Neural cell (in vitro differentiated cells): ENCODE data around the gene CD72. TPM values are rescaled to one million over a fixed set of nuclear protein-coding genes. Genes with fewer than 3 reads are reported as not detected.

Experiments used
- H2AFZ ChIP-seq: fragments of 200-600, 300-800 bp; sonication (generic), shearing (Covaris generic); 2 replicates; pipeline ENCODE4 v1.6.0; 2014; ENCODE audit warnings: low read depth, mild to moderate bottlenecking, antibody characterized with exemption, low read length, moderate library complexity
- H3F3A ChIP-seq: fragments of 200-600 bp; shearing (Covaris generic); 2 replicates; pipeline ENCODE4 v1.6.1; 2016; ENCODE audit warnings: mild to moderate bottlenecking, moderate library complexity, mixed read lengths, antibody characterized with exemption, low read length; ENCODE audit not compliant: insufficient read depth, poor library complexity, severe bottlenecking
- H3K27ac ChIP-seq: fragments of 200-600, 300-800 bp; sonication (generic), shearing (Covaris generic); 2 replicates; pipeline ENCODE4 v1.5.1; 2014; ENCODE audit warnings: mild to moderate bottlenecking, low read length, moderate library complexity
- H3K27me3 ChIP-seq: fragments of 300-800, 200-600 bp; sonication (generic), shearing (Covaris generic); 2 replicates; pipeline ENCODE4 v1.6.0; 2014; ENCODE audit warnings: mild to moderate bottlenecking, low read depth, low read length, moderate library complexity; ENCODE audit not compliant: insufficient read depth
- H3K36me3 ChIP-seq: fragments of 300-800, 200-600 bp; sonication (generic), shearing (Covaris generic); 2 replicates; pipeline ENCODE4 v1.5.1; 2014; ENCODE audit warnings: mild to moderate bottlenecking, antibody characterized with exemption, low read length, moderate library complexity; ENCODE audit not compliant: insufficient read depth
- H3K4me2 ChIP-seq: fragments of 300-800, 200-600 bp; sonication (generic), shearing (Covaris generic); 2 replicates; pipeline ENCODE4 v1.6.0; 2014; ENCODE audit warnings: mild to moderate bottlenecking, low read length
- H3K4me3 ChIP-seq: fragments of 300-800, 200-600 bp; sonication (generic), shearing (Covaris generic); 2 replicates; pipeline ENCODE4 v1.5.1; 2014; ENCODE audit warnings: mild to moderate bottlenecking, low read length, moderate library complexity
- H3K79me2 ChIP-seq: fragments of 200-600 bp; shearing (Covaris generic); replicated peaks from 2 replicates; pipeline ENCODE4 v1.6.0; 2014; ENCODE audit warnings: mild to moderate bottlenecking, low read length, moderate library complexity; ENCODE audit not compliant: insufficient read depth
- H3K9ac ChIP-seq: fragments of 300-800, 200-600 bp; sonication (generic), shearing (Covaris generic); 2 replicates; pipeline ENCODE4 v1.6.1; 2016; ENCODE audit warnings: mild to moderate bottlenecking, low read length, mixed read lengths
- H3K9me2 ChIP-seq: fragments of 200-600 bp; shearing (Covaris generic); 2 replicates; pipeline ENCODE4 v1.6.1; 2016; ENCODE audit warnings: mild to moderate bottlenecking, low read length, mixed read lengths; ENCODE audit not compliant: insufficient read depth
- H3K9me3 ChIP-seq: fragments of 200-600, 300-800 bp; sonication (generic), shearing (Covaris generic); 2 replicates; pipeline ENCODE4 v1.6.1; 2016; ENCODE audit warnings: mild to moderate bottlenecking, mixed run types, low read length, moderate library complexity, mixed read lengths
- H4K20me1 ChIP-seq: fragments of 200-600 bp; shearing (Covaris generic); 2 replicates; pipeline ENCODE4 v1.6.1; 2016; ENCODE audit warnings: mild to moderate bottlenecking, mixed run types; ENCODE audit not compliant: insufficient read depth
- EP300 ChIP-seq: fragments of 450-650 bp; conservative IDR thresholded peaks from 2 replicates; pipeline ENCODE4 v1.6.1; 2014; ENCODE audit warnings: antibody characterized with exemption, mild to moderate bottlenecking, moderate library complexity; ENCODE audit not compliant: poor library complexity, severe bottlenecking
- EZH2 ChIP-seq: fragments of 200-600, 300-800 bp; shearing (Covaris generic), sonication (generic); IDR thresholded peaks from 2 replicates; pipeline ENCODE4 v1.6.1; 2014; ENCODE audit warnings: antibody characterized with exemption, low read length, borderline replicate concordance, mild to moderate bottlenecking; ENCODE audit not compliant: insufficient read depth, poor library complexity, severe bottlenecking
- MXI1 ChIP-seq: fragments of 450-650 bp; conservative IDR thresholded peaks from 2 replicates; pipeline ENCODE4 v1.6.1; 2014; ENCODE audit warnings: antibody characterized with exemption, mild to moderate bottlenecking; ENCODE audit not compliant: poor library complexity, severe bottlenecking
- POLR2AphosphoS5 ChIP-seq: IDR thresholded peaks from 2 replicates; pipeline ENCODE4 v1.6.1; 2012
- RAD21 ChIP-seq: fragments of 450-650 bp; conservative IDR thresholded peaks from 2 replicates; pipeline ENCODE4 v1.6.1; 2014; ENCODE audit warnings: antibody characterized with exemption, mild to moderate bottlenecking, moderate library complexity
- SMC3 ChIP-seq: fragments of 450-650 bp; conservative IDR thresholded peaks from 2 replicates; pipeline ENCODE4 v1.6.1; 2014; ENCODE audit warnings: antibody characterized with exemption, mild to moderate bottlenecking, moderate library complexity; ENCODE audit not compliant: poor library complexity
- TAF1 ChIP-seq: IDR thresholded peaks from 2 replicates; pipeline ENCODE4 v1.6.1; 2012; ENCODE audit warnings: low read depth
- polyA plus RNA-seq: library from polyadenylated mRNA; depleted of rRNA; stranded (reverse); fragments of >200 nt; gene quantifications from 2 replicates; pipeline ENCODE4 v1.2.3, GENCODE V29; 2014
- TF ChIP-seq, protein P1 (sequence below): IDR thresholded peaks from 2 replicates; pipeline ENCODE4 v1.6.1; 2012; ENCODE audit warnings: borderline replicate concordance
- TF ChIP-seq, protein P2 (sequence below): fragments of 450-650 bp; IDR thresholded peaks from 2 replicates; pipeline ENCODE4 v1.5.1; 2014; ENCODE audit warnings: antibody characterized with exemption, mild to moderate bottlenecking, moderate library complexity; ENCODE audit not compliant: poor library complexity, severe bottlenecking

Gene CD72
- polyA plus RNA-seq, 1 donor from 2014 or later: not detected

DNA sequence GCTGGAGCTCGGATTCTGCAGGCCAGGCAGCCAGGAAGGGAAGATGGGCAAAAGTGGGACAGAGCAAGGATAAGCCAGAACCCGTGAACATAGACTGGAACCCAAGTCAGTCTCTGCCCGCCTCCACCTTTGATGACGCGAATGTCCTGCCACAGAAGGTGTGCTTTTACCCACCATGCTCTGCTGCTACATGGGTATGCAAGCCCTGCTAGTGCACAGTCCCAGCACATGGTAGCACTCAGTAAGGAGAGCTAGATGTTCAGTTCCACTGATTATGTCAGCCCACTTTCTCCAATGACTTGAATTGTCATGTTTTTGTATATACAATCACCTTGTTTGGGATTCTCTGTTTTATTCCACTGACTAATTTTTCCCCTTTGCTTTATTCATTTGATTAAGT is 11.4 kb upstream of the CD72 start:
- TF ChIP-seq SMC3 (no peak), EZH2 (no peak), MXI1 (no peak)
- no peaks in the 10 kb centered on the region for H3F3A ChIP-seq
- no peaks in the 10 kb centered on the region for H4K20me1 ChIP-seq
- no peak overlapping the region for H3K9ac ChIP-seq
- H3K27ac ChIP-seq: no peak overlapping the region
- no peaks in the 10 kb centered on the region for H3K9me2 ChIP-seq
- H3K36me3 ChIP-seq: no peaks in the 10 kb centered on the region
- H2AFZ ChIP-seq: no peak overlapping the region
- no peak overlapping the region for H3K4me3 ChIP-seq
- no peaks in the 10 kb centered on the region for H3K79me2 ChIP-seq
- no peak overlapping the region for H3K4me2 ChIP-seq
- H3K27me3 ChIP-seq: no peaks in the 10 kb centered on the region
- H3K9me3 ChIP-seq: no peaks in the 10 kb centered on the region

DNA sequence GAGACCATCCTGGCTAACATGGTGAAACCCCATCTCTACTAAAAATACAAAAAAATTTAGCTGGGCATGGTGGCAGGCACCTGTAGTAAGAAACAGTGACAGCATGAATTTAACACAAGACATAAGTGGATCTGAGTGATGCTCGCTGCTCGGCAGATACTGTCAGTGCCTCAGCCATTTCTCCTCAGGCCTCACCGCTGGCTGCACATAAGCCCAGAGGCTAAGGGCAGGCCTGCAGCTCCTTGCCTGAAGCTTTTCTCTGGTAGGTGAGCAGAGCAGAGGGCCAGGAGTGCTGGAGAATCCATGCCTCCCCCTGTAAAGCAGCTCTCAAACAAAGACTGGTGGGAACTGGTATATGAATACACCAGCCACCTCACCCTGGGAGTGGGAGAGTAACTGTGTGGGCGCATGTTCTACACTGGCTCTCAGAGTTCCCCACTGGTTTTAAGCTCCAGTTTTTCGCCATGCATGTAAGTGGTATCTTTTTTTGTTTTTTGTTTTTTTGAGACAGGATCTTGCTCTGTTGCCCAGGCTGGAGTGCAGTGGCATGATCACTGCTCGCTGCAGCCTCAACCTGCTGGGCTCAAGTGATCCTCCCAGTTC is 10.3 kb upstream of the CD72 start:
- no peaks in the 10 kb centered on the region for H3K27me3 ChIP-seq
- no peaks in the 10 kb centered on the region for H3K9me3 ChIP-seq
- no peaks in the 10 kb centered on the region for H3F3A ChIP-seq
- H3K9me2 ChIP-seq: no peaks in the 10 kb centered on the region
- no peak overlapping the region for H3K4me3 ChIP-seq
- H2AFZ ChIP-seq: no peak overlapping the region
- H3K79me2 ChIP-seq: no peaks in the 10 kb centered on the region
- no peaks in the 10 kb centered on the region for H4K20me1 ChIP-seq
- H3K36me3 ChIP-seq: no peaks in the 10 kb centered on the region
- TF ChIP-seq EZH2 (no peak), RAD21 (no peak), SMC3 (no peak), MXI1 (no peak), EP300 (no peak), TAF1 (no peak), POLR2AphosphoS5 (no peak)
- TF ChIP-seq, protein P1, sequence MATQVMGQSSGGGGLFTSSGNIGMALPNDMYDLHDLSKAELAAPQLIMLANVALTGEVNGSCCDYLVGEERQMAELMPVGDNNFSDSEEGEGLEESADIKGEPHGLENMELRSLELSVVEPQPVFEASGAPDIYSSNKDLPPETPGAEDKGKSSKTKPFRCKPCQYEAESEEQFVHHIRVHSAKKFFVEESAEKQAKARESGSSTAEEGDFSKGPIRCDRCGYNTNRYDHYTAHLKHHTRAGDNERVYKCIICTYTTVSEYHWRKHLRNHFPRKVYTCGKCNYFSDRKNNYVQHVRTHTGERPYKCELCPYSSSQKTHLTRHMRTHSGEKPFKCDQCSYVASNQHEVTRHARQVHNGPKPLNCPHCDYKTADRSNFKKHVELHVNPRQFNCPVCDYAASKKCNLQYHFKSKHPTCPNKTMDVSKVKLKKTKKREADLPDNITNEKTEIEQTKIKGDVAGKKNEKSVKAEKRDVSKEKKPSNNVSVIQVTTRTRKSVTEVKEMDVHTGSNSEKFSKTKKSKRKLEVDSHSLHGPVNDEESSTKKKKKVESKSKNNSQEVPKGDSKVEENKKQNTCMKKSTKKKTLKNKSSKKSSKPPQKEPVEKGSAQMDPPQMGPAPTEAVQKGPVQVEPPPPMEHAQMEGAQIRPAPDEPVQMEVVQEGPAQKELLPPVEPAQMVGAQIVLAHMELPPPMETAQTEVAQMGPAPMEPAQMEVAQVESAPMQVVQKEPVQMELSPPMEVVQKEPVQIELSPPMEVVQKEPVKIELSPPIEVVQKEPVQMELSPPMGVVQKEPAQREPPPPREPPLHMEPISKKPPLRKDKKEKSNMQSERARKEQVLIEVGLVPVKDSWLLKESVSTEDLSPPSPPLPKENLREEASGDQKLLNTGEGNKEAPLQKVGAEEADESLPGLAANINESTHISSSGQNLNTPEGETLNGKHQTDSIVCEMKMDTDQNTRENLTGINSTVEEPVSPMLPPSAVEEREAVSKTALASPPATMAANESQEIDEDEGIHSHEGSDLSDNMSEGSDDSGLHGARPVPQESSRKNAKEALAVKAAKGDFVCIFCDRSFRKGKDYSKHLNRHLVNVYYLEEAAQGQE: no peak
- TF ChIP-seq, protein P2, sequence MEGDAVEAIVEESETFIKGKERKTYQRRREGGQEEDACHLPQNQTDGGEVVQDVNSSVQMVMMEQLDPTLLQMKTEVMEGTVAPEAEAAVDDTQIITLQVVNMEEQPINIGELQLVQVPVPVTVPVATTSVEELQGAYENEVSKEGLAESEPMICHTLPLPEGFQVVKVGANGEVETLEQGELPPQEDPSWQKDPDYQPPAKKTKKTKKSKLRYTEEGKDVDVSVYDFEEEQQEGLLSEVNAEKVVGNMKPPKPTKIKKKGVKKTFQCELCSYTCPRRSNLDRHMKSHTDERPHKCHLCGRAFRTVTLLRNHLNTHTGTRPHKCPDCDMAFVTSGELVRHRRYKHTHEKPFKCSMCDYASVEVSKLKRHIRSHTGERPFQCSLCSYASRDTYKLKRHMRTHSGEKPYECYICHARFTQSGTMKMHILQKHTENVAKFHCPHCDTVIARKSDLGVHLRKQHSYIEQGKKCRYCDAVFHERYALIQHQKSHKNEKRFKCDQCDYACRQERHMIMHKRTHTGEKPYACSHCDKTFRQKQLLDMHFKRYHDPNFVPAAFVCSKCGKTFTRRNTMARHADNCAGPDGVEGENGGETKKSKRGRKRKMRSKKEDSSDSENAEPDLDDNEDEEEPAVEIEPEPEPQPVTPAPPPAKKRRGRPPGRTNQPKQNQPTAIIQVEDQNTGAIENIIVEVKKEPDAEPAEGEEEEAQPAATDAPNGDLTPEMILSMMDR: no peak
- no peak overlapping the region for H3K9ac ChIP-seq
- no peak overlapping the region for H3K4me2 ChIP-seq
- no peak overlapping the region for H3K27ac ChIP-seq

DNA sequence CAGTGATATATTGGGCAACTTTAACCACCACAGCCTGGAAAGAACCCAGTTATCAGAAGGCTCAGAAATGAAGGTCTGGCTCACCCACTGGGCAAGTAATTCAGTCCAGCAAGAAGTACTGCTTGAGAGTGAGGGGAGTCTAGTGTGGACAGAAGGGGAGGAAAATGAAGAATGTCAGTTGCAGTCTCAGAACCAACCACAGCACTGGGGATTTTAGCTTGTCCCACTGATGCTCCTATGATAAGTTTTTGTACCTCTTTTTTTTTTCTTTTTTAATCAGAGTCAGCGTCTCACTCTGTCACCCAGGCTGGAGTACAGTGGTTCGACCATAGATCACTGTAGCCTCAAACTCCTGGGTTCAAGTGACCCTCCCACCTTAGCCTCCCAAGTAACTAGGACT is 9.4 kb upstream of the CD72 start:
- Histone ChIP-seq H3K4me3 (no peak overlapping the region), H3K79me2 (no peaks in the 10 kb centered on the region), H3K27me3 (no peaks in the 10 kb centered on the region), H3F3A (no peaks in the 10 kb centered on the region), H2AFZ (no peak overlapping the region), H3K27ac (no peak overlapping the region), H3K36me3 (no peaks in the 10 kb centered on the region), H3K9me2 (no peaks in the 10 kb centered on the region), H3K9ac (no peak overlapping the region), H4K20me1 (no peaks in the 10 kb centered on the region), H3K4me2 (no peak overlapping the region), H3K9me3 (no peaks in the 10 kb centered on the region)
- TF ChIP-seq RAD21 (no peak), SMC3 (no peak), EZH2 (no peak), POLR2AphosphoS5 (no peak), TAF1 (no peak)
